Stimulated activated CD8-positive, alpha-beta memory T cell treated with anti-CD3 and anti-CD28 coated beads, Interleukin-12 subunit alpha, Interleukin-12 subunit beta, amount 100 ng/mL, for 4 hours (primary cell): ENCODE measurements around the gene KCNG2.

Experiments
- DNase-seq: peaks from one replicate; pipeline ENCODE4 v3.0.0-alpha.2; 2020; ENCODE audit warnings: low read depth

Gene KCNG2

GRCh38 chr18:79823120-79823519, 25.4 kb downstream of the KCNG2 start:
- DNase-seq: no peak

- no peak for DNase-seq
Measured at GRCh38 chr18:79825913-79826312, 28.2 kb downstream of the KCNG2 start.

GRCh38 chr18:79826966-79827365, 29.2 kb downstream of the KCNG2 start:
- DNase-seq: no peak

GRCh38 chr18:79828258-79828657, 30.5 kb downstream of the KCNG2 start:
- DNase-seq: no peak

GRCh38 chr18:79829136-79829854, 31.6 kb downstream of the KCNG2 start:
- no peak for DNase-seq

GRCh38 chr18:79832169-79832568, 34.4 kb downstream of the KCNG2 start:
- no peak for DNase-seq

- DNase-seq: no peak
Measured at GRCh38 chr18:79834834-79835233, 37.1 kb downstream of the KCNG2 start.

GRCh38 chr18:79841936-79842335, 44.2 kb downstream of the KCNG2 start:
- DNase-seq: no peak

GRCh38 chr18:79844999-79845563, 47.3 kb downstream of the KCNG2 start:
- DNase-seq: no peak

GRCh38 chr18:79846936-79847557, 49.3 kb downstream of the KCNG2 start:
- no peak for DNase-seq

- no peak for DNase-seq
Measured at GRCh38 chr18:79847606-79848293, 50.0 kb downstream of the KCNG2 start.

- no peak for DNase-seq
Measured at GRCh38 chr18:79848294-79848578, 50.5 kb downstream of the KCNG2 start.

- DNase-seq: no peak
Measured at GRCh38 chr18:79848579-79849327, 51.0 kb downstream of the KCNG2 start.

GRCh38 chr18:79849328-79850207, 51.8 kb downstream of the KCNG2 start:
- no peak for DNase-seq

GRCh38 chr18:79850731-79851130, 53.0 kb downstream of the KCNG2 start:
- DNase-seq: no peak

GRCh38 chr18:79851489-79851888, 53.8 kb downstream of the KCNG2 start:
- DNase-seq: no peak

- no peak for DNase-seq
Measured at GRCh38 chr18:79851950-79852349, 54.2 kb downstream of the KCNG2 start.

- no peak for DNase-seq
Measured at GRCh38 chr18:79852561-79853302, 55.0 kb downstream of the KCNG2 start.

GRCh38 chr18:79853303-79853992, 55.7 kb downstream of the KCNG2 start:
- no peak for DNase-seq

- DNase-seq: no peak
Measured at GRCh38 chr18:79853993-79854364, 56.2 kb downstream of the KCNG2 start.
